ENCODE measurements around the gene SKIDA1.

SKIDA1 gene

DNA sequence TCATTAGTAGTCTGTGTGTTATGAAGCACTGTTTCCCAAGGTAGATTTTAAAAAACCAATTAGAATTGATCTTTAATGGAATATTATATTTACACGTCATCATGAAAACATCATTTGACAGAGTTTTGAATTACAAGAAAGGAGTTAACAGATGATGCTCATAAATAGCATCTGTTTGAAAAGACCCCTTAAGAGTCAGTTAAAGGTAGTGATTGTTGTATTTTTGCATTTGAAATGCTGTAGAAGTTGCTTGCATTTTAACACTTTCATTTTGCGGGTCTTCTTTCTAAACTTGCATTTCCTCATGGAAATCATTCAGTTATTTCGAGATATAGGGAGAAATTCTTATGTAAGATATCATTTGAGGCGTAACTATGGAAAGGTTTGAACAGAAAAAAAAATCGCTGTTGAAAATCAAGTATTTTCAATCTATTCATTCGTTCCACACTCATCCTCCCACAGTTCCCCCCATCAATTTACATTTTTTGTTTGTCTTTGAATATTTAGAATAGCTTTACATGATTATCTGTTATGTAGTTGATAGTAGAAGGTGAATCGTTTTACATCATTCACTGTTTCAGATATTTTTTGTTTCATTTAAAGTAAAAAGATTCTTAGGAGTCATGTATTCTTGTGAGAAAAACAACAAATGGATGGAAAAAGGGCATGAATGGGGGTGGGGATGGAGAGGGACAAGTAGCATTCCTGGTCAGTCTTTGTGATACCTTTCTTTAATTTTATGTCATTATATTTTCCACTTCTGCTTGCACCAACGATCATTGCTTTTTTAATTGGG, 3.0 kb upstream of the SKIDA1 start:
- DNase-seq, result peak; percentile 59

DNA sequence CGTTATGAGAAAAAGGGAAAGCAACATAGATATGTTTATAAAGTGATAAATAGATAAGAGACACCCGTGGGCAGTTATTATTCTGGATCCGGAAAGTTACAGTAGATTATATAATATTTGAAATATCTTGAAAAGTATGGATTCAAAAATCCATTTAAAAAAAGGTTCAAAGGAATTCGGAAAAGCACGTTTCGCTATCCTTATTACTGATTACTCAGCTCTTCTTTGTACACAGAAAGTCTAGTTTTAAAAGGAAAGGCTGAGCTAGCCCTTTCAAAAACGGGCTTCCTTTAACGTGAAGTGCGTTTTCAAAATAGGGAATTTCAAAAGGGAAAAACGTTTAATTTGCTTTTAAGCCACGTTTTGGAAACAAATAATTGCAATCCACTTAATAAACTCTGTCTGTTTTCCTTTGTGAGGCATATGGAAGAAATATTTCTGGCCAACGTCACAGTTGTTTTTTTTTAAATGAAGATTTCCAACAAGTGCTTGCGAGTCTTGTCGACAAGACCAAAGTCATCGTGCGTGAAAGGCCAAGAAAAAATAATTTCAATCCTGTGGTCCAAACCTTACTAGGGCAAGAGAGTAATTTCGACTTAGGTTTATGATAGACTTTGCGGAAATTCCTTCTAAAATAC, 2.2 kb upstream of the SKIDA1 start:
- peak; percentile 60 for DNase-seq

DNA sequence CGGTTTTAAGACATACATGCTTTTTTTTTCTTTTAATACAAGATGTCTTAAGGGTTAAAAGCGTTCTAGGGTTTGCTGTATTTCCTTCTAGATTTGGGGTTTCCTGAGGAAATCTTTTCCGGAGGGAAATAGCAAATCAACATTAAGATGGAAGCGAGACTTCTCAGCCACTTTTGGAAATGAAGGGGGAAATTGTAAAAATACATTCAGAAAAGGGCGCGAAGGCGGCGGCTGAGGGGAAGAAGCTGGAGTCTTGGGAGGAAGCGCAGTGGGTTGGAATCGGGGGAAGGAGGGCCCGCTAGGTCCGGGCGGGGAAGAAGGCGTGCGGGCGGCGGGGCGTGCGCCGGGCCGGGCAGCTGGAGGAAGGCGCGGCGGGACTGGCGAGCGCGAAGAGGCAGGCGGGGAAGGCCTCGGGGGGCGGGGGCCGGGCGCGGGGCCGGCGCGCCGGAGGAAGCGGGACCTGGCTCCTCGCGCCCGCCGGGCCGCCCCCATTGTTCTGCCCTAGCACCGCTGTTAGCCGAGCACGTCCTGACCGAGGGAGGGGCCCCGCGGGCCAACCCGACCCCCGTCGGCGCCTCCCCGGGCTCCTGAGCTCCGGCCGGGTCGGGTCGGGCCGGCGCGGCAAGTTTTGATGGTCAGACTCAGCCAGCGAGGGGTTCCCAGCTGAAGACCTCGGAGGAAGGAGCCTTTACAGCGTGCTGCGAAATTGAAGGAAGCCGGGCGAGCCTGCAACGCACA, 1.5 kb upstream of the SKIDA1 start:
- DNase-seq, result peak; percentile 52

DNA sequence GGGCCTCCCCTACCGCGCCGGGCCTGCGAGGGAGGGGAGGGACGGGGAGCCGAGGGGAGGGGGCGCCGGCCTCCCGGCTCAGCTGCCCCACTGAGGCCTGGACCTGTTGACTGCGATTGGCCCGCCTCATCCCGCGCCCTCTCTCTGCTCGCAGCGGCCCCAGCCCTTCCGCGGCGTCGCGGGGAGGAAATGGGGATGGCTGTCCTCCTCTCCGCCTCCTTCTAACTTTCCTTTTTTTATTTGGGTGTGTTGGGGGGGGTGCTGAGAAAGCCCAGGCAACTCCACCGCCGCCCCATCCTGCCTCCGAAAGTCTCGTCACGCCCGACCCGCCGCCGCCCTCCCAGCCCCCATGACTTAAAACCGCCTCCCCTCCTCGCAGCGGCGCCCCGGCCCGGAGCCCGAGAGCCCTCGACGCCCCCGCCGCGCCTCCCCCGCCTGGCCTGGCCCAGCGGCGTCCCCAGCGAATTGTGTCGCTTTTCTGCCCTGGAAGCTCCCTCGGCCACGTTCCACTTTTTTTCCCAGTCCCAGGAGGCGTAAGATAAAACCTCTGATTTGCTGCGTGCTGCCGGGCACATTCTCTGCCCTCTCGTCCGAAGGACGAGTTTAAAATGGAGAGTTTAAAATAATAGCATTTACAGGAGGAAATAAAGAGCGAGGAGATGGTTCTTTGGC, 842 bp upstream of the SKIDA1 start:
- DNase-seq, result peak; percentile 80

DNA sequence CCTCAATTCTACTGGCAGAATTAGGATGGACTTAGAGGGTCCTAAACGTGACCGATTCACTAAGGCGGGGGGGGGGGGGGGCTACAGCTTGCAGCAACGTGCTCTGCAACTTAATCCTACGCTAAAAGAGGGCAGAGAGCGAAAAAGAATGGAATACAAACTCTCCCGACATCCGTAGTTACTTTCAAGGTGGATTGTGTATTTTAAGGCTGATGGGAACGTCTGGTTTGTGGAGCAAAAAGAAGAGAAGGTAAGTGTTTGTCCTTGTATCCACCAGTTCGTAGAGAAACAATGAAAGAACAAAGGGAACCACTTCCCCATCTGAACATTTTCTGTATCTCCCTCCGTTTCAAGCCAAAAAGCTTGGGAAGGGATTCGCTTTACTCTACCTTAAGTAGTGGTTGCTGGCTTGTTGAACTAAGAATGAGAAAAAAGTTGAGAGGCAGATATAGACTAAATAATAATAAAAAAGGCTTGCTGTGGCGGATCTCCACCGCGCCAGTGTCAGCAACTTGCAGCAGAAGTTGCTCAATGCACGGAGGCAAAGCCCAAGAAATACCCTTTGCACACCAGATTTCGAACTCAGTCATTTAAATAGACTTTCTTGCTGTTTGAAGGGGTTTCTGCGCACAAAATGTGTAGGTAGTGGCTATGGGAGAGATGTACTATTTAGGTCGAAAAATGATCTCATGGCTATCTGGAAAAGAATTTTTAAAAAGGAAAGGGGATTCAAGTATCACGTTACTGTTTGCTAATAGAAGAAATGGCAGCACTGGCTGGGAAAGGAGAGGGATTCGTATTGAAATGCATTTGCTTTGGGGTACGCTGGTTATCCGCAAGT, 736 bp downstream of the SKIDA1 start:
- peak; percentile 70 for DNase-seq

DNA sequence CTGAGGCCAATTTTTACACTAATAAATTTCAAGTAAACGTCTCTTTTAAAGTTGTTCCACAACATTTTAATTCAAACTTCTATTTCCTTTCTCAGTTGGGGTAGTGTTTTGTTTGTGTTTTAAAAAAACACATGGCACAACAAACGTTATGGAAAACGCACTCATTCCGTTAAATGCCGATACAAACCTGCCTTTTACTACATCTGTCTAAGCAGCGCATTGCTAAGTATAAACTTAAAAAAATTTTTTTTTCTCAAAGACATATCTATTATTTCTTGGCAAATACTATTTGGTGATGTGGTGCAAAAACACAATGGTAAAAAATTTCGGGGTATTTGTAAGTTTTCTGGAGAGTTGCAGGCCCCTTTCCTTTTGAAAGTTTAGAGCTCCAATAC, 1.4 kb downstream of the SKIDA1 start:
- DNase-seq, result no peak

DNA sequence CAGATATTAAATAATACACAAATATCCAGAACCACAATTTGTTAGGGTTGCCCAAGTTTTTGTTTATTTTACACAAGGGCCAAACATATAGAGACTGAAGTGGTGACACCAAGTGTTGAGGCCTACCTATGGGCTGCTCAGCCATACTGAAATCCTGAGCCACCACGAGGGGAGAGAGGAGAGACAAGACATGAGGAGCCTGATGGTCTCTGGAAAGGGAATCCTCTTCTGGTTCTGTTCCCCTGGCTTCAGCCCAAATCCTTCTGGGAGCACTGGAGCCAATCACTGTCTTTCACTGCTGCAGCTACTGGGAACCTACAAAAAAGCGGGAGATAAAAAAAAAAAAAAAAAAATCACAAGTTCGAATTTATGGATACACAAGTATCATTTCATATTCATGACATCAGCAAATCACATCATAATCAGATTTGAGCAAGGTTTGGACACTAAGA, 1.9 kb downstream of the SKIDA1 start:
- peak; percentile 29 for DNase-seq

DNA sequence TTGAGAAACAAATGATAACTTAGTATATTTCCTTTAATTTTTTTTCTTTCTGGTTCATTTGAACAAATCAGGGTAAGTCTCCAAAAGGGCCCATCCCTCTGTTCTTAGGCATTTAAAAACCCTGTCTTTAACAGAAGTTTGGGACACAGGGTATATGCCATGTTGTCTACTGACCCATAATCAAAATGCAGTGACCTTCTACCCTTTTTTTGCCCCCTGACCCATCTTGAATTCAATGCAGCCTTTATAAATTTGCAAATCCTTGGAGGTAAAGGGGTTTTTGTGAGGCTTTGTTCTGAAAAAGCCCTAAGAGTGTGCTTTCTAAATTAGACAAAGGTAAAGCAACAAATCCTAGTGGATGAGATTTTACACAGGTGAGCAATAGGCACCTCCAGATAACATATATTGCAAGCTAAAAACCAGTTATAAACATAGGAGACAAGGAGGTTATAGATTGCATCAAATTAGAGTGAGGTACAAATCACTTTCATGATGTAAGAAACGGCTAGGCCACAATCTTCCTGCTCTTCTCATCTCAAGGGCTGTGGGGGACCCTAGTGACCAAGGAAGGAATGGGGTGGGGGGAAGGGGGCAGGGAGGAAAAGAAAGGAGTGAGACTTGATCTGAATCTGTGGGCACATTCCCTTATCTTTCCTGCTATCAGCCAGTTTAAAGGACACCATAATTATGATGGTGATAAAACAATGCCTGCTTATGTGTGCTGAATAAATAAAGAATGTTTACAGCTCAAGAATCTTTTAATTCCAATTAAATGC, 2.7 kb downstream of the SKIDA1 start:
- no peak for DNase-seq

DNA sequence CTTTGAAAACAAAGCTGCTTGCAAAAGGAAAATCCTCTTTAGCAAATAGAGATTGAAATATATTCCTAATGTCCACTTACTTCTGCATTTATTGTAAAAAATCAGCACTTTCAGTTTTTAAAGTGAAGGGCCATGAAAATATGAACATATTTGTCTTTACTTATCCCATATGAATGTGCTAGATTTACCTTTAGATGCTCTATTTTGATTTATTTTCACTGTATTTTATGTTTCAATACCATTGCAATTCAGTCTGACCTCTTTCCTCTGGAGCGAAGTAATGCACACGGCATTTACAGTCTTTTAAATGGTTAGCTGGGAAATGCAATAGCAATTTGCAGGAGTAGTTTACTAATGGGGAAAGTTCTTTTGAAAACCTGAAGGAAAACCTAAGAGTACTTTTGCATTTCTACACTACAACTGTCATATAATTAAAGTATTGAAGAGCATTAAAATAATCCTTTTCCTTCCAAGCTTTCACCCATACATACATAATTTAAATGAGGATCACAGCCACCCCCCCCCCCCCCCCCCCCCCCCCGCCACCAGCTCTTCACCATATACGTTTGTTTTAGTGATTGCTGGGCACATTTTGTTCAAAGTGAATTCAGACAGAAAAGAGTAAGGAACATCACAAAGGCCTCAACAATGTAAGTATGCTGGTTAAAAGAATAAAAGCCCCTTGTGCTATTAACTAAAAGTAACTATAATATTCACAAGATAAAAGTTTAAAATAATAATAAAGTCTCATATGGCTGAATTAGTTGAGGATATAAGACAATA, 3.5 kb downstream of the SKIDA1 start:
- DNase-seq, result no peak

DNA sequence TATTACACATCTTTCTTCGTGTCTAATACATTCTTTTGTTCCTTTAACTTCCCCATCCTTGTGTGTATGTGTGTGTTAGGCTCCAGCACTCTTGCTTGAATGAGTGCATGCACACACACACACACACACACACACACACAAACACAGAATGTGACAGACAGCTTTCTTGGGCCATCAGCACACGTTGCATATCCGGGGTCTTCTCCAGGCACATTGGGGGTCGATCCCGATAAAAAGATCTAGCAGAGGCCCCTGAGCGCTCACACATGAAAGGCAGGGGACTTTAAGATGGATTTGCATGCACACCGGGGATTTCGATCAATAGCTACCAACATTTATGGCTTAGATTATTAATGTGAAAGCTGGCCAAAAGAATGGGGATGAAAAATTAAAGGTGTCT, 4.5 kb downstream of the SKIDA1 start:
- no peak for DNase-seq

DNA sequence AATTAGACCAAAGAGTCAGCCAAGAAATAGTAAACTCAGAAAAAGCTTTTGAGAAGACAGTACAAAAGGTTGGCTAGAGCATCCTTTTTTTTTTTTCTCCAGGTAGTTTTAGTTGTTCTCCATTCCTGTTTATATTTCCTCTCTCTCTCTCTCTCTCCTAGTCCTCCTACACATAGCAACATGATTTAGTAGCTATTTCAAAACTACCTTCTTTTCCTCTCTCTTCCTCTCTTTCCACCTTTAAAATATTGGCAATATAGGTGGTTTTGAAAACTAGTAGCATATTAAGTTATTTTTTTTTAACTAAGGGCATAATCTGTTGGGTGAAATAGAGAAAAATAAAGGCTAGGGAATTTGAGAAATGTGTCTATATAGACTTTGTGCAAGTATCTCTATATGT, 5.0 kb downstream of the SKIDA1 start:
- DNase-seq, result no peak

DNA sequence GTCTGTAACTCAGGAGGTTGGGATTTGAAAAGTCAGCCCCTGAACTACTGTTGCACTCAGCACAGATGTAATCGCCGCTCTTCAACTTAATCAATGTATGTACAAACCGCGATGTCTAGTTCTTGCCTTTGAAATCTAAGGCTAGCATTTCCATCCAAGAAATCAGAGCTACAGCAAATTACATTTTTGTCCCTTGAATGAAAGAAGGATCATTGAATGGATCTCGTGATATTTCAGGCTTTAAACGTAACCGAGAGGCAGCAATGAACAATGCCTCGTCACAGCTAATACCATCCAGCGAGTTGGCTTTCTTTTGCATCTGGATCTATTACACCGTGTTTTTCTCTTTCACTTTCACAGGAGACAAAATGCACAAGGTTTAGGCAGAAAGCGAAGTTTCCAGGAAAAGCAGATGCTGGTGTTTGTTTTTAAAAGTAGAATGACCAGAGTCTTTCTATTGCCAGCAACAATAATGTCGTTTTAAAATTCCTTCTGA, 5.5 kb downstream of the SKIDA1 start:
- DNase-seq, result peak; percentile 20

DNA sequence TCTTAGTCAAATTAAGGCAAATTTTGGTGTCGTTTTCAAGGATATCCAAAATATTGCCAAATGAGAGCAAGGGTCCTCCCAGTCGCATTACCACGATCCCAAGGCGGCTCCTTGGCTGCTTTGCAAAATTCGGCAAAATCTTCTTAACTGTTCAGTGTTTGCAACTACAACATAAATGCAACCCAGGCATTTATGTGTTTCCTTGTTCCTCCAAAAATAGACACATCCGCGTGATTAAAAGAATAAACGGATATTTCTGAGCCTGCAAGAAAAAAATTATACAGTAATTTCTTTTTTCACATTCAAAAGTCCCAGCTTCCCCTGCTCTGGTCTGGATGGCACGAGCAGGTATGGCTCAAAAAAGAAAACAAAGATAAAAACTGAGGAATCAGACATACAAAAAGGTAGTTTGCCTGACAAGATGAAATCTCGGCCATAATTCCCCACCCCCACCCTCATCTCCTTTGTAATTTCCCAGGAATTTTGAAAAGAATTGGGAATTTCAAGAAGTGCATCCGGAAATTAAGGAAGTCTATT, 6.0 kb downstream of the SKIDA1 start:
- DNase-seq, result no peak

DNA sequence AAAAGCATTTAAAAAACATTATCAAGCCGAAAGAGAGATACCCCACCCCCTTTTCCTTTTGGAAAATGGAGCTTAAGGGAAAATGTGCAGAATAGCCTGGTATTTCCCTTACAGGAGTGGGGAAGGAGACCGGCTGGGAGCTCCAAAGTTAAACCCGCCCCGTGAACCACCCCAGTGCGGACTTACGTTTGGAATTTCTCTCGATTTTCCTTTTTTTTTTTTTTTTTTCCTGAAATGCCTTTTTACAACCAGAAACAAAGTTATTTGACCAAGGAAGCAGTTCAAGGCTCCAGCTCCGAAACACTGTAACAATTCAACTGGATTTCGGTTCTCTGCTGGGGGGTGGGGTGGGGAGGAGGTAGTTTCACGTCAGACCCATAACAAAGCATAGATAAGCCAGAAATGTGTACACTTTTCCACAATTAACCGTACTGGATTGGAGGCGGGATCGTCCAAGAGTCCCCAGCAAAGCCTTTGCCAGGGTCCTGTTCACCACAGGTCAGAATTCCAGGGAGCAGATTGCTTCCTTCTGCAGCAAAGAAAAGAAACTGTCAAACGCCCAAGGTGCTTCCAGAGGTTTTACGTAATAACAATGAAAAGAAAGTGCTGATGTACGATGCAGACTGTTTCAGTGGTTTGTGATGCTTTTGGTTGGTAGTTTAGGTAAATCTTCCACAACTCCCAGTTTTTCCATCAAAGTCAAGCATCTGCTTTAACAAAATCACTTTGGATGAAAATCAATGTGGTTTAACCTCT, 6.7 kb downstream of the SKIDA1 start:
- no peak for DNase-seq

DNA sequence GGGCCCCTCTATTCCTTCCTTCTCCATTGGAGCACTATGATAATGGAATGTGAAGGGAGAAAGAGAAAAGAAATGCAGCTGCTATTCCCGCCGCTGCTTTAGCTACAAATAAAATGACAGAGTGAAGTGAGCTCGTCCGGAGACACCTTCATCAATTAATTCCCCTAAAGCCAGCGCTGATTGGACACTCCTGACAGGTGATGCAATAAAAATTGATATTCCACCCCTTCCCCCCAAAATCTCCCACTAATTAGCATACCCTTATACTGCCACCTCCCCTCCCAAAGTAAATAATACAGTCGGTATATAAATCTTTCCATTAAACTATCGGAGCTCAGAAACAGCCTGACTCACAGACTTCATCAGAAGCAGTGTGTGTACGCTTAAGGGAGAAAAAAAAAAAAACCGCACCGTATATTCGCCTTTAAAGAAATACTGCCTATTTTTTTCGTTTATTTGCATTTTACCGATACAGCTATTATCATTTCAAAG, 7.3 kb downstream of the SKIDA1 start:
- peak; percentile 73 for DNase-seq

DNA sequence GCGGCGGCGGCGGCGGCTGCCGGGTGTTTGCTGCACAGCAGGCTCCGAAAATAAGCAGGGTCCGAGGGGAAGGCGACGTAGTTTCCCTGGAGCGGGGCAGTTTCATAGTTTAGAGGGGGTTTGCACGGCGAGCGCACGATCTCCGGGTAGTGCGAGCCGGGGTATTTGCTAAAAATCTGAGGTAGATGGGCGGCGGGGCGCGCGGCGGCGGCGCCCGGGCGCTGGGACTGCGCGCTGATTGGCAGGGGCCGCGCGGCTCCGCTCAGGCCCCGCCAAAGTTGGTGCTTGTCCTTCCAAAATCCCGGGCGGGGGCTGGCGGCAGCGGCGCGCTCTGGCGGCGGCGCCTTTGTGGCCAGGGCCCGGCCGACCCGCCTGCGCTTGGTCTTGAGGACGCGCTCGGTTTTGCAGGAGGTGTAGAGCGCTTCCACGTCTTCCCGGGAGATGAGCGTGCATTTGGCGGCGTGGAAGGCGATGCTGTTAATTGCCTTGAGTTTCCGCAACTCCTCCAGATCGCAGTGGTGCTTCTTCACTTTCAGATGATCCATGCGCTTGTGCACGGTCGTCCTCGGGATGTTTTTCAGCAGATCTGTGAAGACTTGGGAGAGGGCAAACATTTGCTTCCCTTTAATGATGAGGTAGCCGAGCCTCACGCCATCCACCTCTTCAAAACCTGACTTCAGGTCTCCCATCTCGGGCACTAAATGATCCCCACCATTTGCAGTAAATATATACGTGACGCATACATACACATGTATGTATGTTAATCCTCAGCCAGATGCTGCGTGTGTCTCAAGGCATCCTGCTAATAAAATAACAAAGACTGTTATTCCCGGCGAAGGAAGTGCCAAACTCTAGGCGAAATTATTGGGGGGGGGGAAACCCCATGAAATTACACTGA, 8.1 kb downstream of the SKIDA1 start:
- no peak for DNase-seq

DNA sequence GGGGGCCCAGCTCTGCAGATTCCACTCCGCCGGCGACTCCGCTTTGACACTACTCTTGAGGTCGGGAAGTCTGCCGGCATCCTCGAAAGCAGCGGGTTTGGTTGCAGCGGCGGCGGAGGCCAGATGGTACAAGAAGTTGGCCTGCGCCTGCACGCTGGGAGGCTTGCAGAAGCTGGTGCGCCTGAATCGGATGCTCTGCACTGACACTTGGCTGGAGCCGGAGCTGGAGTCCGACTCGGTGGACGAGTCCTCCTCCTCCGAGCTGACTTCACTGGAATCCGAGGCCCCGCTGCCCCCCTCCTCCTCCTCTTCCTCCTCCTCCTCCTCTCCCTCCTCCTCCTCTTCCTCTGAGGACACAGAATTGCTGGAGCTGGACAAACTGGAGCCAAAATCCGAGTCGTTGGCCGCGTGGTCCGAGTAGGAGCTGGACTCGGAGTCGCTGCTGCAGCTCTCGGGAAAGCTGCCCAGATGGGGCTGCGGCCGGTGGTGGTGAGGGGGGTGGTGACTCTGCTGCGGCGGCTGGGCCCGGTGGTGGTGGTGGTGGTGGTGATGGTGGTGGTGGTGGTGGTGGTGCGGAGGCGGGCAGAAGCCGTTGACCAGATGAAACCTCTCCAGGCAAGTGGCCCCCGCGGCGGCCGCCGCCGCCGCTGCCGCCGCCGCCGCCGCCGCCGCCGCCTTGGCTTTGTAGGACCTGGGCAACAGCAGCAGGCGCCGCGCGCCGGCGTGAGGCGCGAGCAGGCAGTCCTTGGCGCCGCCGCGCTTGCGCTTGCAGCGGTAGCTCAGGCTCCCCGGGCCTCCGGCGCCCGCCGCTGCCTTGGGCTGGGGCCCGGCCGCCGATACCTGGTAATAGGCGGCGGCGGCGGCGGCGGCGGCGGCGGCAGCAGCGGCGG, 9.0 kb downstream of the SKIDA1 start:
- DNase-seq, result peak; percentile 15
